Measurements from ENCODE around the gene SLC12A7.

Gene SLC12A7

DNA sequence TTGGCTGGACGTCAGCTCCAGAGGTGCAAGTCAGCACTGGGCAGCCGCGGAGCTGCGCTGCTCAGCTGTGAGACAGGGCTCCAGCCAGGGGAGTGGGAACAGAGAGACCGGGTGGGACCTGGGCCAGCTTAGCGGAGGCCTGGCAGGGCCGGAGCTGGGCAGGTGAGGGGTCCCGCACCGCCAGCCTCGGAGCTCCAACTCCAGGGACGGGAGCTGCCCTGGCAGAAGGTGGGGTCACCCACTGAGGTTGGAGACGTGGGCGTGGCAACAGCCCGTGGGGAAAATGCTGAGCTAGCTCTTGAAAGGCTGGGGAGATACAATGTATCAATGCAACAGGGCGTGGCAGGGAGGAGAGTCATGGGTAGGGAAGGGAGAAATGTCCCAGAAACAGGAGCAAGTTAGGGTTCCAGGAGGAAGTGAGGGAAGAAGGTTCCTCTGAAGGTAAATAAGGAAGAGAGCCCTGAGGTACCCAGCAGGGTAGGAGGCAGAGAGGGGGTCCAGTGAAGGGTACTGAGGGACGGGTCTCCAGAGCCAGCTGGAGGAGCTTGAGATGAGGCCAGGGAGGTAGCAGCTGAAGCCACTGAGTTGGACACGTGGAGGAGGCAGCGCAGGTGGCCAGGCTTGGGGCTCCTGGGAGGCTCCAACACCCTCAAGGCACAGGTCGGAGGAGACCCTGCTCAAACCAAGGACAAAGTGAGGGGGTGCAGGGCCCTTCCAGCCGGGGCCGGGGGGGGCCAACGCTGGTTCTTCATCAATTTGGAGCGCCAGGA is 104.0 kb downstream of the SLC12A7 start:
- no peak for DNase-seq (ENCODE audit: low read depth)
- H3K4me3 ChIP-seq (replicated peaks; ENCODE audit: low read depth, low read length) = no peak overlapping the region
- TF ChIP-seq CTCF (IDR thresholded peaks at IDR 0.05; ENCODE audit: low read length, missing control alignments) = no peak

GRCh38 chr5:1007221-1007680 is 104.6 kb downstream of the SLC12A7 start:
- no peak overlapping the region for H3K4me3 ChIP-seq (replicated peaks; ENCODE audit: low read depth, low read length)
- no peak for DNase-seq (ENCODE audit: low read depth)
- TF ChIP-seq CTCF (IDR thresholded peaks at IDR 0.05; ENCODE audit: low read length, missing control alignments) = no peak

GRCh38 chr5:1006656-1007071 is 105.2 kb downstream of the SLC12A7 start:
- H3K4me3 ChIP-seq (replicated peaks; ENCODE audit: low read depth, low read length) = no peak overlapping the region
- no peak for DNase-seq (ENCODE audit: low read depth)
- no peak for TF ChIP-seq CTCF (IDR thresholded peaks at IDR 0.05; ENCODE audit: low read length, missing control alignments)

GRCh38 chr5:1005904-1006655 is 105.8 kb downstream of the SLC12A7 start:
- H3K4me3 ChIP-seq (replicated peaks; ENCODE audit: low read depth, low read length) = no peak overlapping the region
- DNase-seq (ENCODE audit: low read depth) = no peak
- no peak for TF ChIP-seq CTCF (IDR thresholded peaks at IDR 0.05; ENCODE audit: low read length, missing control alignments)

DNA sequence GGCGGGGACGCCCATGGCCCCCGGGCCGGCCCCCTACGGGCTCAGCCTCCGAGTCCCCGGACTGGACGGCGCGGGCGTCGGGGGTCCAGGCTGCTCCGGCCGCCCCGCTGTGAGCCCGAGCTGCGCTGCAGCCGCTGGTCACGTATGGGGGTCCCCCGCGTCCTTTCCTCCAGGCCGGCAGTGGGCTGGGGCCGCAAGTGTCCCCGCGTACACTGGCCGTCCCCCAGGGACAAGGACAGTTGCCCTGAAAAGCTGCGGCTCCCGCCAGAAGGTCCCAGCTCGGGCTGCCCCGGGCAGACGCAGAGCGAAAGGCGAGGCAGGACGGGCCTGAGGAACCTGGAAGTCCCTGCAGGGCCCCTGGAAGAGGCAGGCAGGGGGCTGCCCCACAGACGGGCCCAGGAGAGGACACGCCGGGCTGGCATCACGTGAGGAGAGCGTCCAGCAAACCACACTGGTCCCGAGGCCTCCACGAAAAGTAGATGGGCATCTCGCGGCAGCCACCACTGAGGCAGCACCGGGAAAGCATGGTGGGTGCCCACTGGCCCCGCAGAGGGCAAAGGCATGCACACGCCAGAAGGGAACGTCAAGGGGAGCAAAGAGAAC is 106.5 kb downstream of the SLC12A7 start:
- no peak for DNase-seq (ENCODE audit: low read depth)
- H3K4me3 ChIP-seq (replicated peaks; ENCODE audit: low read depth, low read length) = peak overlapping the region; percentile 43
- no peak for TF ChIP-seq CTCF (IDR thresholded peaks at IDR 0.05; ENCODE audit: low read length, missing control alignments)

GRCh38 chr5:1004461-1005248 is 107.2 kb downstream of the SLC12A7 start:
- peak; percentile 60 for DNase-seq (ENCODE audit: low read depth)
- H3K4me3 ChIP-seq (replicated peaks; ENCODE audit: low read depth, low read length) = peak overlapping the region; percentile 43
- TF ChIP-seq CTCF (IDR thresholded peaks at IDR 0.05; ENCODE audit: low read length, missing control alignments) = peak; percentile 38
